Measurements from ENCODE around the gene TEDC2.

DNA sequence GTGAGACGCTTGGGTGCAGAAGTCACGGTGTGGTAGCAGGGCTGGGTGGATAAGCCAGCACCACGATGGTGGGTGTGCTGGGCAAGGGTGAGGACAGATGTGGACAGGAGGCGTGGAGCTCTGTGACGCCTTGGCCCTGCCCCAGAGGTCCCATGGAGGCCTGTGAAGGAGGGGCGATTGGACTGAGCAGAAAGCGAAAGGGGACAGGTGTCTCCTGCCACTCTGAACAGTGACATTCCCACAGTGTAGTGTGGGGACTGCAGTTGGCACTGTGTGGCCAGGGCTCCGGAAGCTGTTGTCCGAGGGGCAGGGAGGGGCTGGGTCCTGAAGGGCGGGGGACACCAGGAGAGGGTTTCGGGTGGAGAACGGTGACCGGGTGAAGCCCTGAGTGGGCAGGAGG, 22.3 kb downstream of the TEDC2 start:
- TF ChIP-seq, protein P1, sequence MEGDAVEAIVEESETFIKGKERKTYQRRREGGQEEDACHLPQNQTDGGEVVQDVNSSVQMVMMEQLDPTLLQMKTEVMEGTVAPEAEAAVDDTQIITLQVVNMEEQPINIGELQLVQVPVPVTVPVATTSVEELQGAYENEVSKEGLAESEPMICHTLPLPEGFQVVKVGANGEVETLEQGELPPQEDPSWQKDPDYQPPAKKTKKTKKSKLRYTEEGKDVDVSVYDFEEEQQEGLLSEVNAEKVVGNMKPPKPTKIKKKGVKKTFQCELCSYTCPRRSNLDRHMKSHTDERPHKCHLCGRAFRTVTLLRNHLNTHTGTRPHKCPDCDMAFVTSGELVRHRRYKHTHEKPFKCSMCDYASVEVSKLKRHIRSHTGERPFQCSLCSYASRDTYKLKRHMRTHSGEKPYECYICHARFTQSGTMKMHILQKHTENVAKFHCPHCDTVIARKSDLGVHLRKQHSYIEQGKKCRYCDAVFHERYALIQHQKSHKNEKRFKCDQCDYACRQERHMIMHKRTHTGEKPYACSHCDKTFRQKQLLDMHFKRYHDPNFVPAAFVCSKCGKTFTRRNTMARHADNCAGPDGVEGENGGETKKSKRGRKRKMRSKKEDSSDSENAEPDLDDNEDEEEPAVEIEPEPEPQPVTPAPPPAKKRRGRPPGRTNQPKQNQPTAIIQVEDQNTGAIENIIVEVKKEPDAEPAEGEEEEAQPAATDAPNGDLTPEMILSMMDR (IDR thresholded peaks at IDR 0.05), result no peak
- TF ChIP-seq EZH2phosphoT487 (IDR thresholded peaks at IDR 0.05) (no peak), EZH2 (IDR thresholded peaks at IDR 0.05) (no peak)

Measured in neural progenitor cell (in vitro differentiated cells).